Effector CD4-positive, alpha-beta T cell (primary cell): Measurements from ENCODE around the gene MRPL36.
A peak's percentile ranks its signal among the peaks of the same experiment; 100 is the strongest.
"Not testable (repeated sequence)": the region's sequence is repeated elsewhere in the genome, so short reads cannot be mapped to it uniquely, and the experiment has no call there.

ENCODE experiments used
- DNase-seq: peaks from one replicate; pipeline ENCODE4 v3.0.0-alpha.2; 2020
- total RNA-seq: gene quantifications from one replicate; lab custom pipeline; 2026; lab: John Stamatoyannopoulos, UW

Gene MRPL36
- 7.1 reads per million, percentile 26 among the genes with 10 or more reads in this experiment for total RNA-seq

DNA sequence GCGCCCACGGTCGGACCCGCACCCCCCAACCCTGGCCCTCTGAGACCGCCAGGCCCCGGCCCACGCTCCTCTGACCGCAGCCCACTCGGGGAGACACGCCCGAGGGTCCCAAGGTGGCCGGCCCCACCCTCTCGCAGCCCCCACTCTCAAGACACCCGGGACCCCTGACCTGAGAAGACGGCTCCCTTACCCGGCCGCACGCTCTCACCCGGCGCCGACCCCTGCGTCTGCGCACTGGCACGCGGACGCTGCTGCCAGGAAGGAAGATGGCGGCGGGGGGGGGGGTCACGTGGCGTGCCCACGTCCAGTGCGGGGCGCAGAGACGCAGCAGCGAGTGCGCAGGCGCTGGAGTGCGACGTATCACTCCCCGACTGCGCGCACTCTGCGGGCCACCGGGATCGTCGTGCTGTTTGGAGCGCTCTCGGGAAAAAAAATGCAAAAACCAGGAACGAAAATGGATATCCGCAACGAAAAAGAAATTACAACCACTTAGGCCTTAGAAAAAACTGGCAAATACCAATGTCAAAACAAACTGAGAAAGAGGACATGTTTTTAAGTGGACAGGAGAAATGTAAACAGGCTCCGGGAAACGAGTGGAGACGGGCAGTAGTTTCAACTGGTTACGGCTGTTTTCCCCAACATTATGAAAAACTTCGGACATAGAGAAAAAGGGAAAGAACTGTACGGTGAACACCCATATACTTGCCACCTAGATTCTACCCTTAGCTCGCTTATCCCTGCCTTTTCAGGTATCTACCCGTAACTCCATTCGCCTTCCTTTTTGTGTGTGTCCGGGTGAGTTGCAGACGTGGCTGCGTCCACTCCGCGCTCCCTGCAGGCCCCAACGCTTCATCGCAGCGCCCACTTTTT is at the start of gene MRPL36:
Gene MRPL36 (minus strand): TSS at position 236 of the 870 bp plus-strand sequence. CDS start 902 bp downstream, outside the sequence.
- DNase-seq: peak; percentile 90

DNA sequence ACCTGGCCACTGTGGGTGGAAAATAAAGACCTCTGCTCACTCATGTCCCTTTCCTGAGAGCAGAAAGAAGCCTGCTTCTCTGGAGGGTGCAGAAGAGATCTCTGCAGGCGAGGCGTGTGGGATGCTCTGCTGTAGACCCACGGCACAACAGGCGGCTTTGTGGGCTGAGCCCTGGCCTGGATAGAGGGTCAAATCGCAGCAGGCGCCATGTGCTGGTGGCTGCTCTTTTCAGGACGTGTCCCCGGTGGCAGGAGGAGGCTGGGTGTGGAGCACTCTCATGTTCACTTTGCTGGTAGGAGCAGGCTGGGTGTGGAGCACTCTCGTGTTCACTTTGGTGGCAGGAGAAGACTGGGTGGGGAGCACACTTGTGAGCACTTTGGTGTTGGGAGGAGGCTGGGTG is 48.0 kb upstream of the MRPL36 start:
- no peak for DNase-seq

DNA sequence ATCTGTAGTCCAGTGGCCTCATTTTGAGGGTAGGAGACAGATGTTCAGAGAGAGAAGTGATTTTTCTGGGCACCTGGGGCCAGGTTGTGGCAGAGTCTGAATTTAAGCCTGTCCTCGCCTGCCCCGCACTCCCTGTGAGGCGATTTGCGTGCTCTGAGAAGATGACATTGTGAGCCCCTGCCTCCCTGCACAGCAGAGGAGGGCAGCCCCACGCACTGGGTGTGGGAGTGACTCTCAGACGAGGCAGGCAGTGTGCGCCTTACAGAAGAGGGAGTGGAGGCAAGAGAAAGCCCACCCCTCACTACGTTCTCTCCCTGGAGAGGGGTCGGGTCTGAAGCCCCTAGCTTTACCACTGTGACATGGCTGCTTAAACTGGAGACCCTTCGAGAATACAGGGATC is 47.4 kb upstream of the MRPL36 start:
- no peak for DNase-seq

DNA sequence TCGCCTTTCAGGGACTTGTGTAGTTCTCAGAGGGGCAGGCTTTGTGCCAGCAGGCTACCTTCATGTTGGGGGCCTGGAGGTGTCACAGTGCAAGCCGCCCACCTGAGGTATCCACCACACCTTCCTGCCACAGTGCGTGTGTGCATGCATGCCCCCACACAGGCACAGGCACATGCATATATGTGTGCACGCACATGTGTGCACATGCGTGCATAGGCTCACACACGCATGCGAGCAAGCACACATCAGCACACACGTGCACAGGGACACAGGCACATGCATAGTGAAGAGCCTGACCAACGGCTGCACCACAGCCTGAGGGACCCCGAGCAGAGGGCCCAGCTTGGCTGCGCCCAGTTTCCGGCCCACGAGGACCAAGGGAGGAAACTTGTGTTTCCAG is 46.9 kb upstream of the MRPL36 start:
- DNase-seq: no peak

DNA sequence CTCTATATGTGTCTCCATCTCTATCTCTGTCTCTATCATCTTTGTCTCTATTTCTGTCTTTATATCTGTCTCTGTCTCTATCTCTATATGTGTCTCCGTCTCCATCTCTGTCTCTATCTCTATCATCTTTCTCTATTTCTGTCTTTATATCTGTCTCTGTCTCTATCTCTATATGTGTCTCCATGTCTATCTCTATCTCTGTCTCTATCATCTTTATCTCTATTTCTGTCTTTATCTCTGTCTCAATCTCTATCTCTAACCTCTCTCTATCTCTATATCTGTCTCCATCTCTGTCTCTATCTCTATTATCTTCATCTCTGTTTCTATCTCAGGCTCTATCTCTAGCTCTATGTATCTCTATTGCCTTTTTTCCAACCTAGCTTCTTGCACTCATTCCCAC is 46.1 kb upstream of the MRPL36 start:
- no peak for DNase-seq

DNA sequence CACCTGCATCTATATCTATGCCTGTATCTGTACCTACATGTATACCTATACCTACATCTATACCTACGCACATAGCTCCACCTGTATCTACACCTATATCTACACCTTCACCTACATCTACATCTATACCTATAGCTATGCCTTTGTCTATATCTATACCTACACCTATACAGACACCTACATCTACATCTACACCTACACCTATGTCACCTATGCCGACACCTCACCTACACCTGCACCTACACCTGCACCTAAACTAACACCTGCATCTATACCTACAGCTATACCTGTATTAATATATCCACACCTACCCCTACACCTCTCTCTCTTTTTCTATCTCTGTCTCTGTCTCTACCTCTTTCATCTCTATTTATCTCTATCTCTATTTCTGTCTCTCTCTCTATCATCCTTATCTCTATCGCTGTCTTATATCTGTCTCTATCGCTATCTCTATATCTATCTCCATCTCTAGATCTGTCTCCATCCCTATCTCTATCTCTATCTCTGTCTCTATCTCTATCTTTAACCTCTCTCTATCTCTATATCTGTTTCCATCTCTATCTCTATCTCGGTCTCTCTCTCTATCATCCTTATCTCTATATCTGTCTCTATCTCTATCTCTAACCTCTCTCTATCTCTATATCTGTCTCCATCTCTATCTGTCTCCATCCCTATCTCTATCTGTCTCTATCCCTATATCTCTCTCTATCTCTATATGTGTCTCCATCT is 45.2 kb upstream of the MRPL36 start:
- no peak for DNase-seq

DNA sequence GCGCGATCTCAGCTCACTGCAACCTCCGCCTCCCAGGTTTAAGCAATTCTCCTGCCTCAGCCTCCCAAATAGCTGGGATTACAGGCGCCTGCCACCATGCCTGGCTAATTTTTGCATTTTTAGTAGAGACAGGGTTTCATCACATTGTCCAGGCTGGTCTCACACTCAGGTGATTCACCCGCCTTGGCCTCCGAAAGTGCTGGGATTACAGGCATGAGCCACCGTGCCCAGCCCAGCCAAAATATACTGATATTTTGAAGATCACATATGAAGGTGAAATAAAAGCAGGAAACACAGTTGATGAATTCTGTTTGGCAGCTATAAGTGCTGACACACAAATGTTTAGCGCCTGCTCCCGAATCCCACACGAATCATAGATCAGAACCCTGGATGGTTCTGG is 44.1 kb upstream of the MRPL36 start:
- DNase-seq: not testable (repeated sequence)

DNA sequence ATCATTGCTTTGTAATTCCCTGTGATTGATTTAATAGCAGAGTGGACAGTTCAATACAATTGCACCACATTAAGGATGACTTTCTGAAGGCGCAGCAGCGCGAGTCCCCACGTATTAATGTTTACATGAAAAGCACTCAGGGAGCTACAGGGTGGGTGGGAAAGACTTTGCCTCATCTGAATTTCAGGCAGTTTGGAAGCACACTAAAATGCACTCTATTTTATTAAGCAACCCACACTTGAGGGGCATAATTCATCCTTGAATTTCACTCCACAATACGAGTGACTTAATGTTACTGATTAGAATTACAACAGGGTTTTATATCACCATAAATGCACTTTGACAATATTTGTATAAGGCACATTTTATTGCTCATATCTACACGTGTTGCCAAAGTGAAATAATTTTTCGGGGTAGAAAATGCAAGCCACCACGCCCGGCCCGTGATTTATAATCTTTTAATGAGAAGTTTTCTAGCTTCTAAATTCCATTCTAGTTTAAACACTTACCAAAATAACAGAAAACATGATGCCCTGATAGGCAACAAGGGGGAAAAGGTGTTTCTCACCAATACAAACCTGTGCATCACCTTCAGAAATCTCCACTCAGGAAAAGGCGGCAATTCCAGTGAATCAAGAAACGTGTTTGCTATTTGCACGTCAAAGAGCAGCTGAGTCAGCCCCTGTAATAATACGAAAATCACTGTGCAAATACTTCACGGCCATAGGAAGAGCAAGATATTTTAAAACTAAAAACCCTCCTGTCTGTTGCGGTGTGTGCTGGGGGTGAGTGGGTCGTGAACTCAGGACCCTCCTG is 42.6 kb upstream of the MRPL36 start:
- DNase-seq: no peak

DNA sequence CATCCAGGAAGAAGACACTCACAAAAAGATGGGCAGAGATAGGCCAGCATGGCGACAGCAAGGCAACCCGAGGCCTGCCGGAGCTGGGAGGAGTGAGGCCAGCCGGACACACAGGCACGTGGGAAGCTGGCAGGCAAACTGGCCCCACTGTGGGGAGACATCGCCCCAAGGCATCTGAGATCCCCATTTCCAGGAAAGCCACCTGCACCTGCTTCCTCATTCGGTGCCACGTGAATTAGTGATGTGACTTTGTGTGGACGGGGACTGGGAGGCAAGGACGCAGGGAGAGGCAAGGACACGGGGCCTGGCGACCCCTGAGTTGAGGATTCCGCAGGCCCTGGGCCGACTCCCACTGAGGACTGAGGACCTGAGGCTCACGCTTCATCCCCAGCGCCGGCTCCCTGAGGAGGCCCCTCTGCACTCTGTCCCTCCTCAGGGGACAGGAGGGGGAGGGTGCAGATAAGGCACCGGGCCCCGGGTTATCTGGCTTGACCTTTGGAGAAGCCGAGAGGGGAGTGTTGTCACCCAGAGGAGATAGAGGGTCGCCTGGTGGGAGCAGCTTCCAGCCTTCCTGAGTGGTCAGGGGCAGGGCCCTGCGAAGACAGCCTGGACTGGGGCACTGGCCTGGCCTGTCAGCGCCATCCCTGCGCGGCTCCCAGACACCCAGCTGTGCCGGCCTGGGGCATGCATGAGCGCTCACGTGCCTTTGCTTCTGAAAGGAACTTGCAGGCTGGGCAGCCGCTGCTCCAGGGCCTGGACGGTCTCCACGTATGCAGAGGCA is 41.3 kb upstream of the MRPL36 start:
- no peak for DNase-seq

DNA sequence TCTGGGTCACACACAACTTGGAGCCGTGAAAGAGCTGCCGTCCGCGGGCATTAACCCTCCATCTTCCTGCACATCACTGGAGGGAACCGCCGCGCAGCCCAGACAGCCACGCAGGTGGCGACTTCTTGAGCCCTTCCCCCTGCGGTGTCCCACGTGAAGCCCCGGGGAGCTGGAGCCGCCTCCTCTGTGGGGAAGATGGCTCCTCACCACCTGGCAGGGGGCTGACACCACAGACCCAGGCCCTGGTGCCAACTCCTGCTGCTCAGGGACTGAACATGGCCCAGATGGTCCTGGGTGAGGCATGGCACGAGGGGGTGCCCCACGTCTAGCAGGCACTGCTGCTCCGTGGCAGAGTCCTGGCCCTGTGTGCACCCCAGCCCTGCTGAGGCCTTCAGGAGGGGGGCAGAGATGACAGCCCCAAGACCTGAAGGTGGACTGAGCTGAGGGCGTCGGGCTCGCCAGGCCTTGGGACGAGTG is 40.5 kb upstream of the MRPL36 start:
- DNase-seq: no peak

DNA sequence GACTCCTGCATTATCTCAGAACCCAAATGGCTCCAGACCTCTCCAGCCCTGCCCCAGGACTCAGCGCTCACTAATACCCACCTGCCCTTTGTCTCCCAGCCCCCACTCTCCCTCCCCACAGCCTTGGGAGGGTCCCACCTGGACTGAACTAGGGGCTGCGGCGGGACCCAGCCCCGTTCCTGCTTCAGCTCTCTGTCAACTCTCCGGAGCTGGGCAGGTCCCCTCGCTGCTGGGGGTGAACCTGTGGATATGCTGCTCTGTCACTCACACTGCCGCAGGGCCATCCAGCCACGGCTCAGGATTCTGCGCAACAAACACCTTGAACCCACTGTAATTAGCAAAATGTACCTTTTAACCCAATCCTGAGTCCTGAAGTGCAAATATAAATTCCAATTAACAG is 38.4 kb upstream of the MRPL36 start:
- DNase-seq: no peak

DNA sequence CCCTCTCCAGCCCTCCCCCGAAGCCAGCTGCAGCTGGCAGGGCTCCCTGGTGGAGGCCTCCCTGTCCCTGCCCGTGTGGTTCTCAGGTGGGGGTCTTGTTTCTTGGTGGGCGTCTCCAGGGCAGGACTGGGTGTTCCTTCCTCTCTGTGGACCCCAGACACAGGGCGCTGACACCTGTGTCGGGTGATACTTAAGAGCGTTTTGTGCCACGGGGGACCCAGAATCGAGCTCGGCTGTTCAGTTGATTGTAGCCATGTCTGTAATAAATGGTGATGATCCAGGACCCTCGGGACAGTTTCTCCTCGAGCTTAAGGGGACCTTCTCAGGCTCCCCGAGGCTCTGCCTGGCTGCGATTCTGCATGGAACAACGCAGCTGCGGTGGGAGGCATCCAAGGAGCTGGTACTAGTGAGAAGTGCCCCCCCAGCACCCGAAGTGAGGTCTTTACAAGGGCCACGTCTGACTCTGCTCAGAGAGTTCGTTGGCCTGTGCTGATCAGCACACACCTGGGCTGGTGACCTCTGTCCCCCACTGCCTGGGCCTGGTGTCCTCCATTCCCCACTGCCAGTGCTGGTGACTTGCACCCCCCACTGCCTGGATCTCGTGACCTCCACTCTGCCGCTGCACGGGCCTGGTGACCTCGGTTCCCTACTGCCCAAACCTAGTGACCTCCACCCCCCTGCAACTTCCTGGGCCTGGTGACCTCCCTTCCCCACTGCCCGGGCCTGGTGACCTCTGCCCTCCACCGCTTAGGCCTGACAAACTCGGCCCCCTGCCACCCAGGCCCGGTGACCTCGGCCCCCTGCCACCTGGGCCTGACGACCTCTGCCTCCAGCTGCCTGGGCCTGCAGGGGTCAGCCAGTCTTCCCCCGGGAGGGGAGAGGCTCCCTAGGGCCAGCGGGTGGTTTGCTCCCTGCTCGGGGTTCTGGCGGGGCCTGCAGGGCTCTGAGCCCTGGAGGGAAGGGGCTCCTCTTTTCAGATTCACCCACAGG is 37.5 kb upstream of the MRPL36 start:
- DNase-seq: no peak

DNA sequence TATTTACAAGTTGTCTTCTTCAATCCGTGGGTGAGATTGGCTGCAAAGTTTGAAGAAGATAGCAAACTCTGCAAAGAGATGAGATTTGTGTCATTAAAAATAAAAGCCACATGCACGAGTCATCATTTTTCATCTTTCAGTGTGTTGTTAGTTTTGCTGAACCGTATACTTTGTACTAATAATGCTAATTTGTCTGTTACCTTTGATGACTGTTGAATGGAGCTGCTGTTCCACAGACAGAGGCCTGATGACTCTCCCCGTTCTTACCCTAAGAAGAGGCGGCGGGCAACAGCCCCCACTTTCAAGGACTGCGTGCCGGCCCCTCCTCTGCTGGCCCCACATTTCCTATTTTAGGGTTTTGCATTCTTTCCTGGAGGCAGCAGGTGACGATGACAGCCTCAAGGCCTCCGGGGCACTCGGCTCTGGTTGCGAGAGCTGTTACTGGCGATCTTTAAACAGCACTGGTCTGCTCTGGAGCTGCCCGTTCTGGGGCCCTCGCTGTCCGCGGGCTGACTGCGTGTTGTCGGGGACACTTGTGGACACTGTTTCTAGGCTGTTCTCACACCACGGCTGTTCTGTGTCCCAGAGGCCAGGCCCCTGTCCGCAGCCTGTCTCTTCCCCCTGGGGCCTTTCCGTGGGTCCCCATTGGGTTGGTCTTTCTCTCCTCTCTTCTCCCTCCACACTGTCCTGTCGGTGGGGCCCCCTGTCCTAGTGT is 36.7 kb upstream of the MRPL36 start:
- DNase-seq: no peak

DNA sequence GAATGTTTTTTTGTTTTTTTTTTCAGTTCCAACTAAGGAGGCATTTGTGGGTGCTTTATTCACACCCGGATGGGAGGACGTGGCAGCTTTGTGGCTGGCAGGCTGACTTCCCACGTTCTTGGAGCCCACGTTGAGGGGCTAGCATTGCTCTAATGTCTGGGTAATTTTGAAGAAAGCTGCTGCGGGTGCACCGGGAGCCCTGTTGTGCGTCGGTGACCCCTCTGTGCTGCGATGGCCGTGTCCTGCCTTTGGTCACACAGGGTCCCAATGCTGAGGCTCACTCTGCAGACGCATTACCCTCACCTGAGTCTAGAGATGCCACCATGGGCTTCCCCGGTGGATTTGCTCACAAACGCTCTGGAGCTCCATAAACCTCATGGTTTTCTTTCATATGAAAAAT is 35.8 kb upstream of the MRPL36 start:
- DNase-seq: no peak

DNA sequence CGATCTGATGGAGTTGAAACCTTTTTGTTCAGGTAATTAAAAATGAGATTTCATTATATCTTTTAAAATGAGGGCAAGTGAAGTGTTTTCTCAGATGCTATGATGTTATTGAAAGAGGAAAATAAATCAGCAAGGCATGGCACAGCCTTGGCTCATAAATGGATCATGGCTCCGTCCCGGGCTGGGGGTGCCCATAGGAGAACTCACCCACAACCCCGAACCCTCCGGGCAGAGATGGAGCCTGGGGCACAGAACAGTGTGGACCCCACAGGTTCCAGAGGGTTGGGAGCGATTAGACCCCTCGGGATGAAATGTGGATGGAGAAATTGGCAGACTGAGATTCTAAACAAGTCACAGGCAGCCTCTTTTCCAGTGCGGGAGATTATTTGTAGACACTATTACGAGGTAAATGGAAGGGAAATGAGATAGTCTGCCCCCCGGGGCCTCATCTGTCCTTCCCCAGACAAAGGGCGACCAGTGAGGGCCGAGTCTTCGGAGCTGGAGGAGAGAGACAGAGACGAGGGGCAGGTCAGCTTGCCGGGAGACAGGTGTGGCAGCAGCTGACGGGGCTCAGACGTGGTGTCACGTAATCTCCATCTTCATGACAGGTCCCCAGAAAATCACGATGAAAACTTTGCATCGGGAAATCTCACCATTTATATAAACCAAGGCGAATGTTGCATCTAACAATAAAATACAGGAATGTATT is 35.2 kb upstream of the MRPL36 start:
- no peak for DNase-seq

DNA sequence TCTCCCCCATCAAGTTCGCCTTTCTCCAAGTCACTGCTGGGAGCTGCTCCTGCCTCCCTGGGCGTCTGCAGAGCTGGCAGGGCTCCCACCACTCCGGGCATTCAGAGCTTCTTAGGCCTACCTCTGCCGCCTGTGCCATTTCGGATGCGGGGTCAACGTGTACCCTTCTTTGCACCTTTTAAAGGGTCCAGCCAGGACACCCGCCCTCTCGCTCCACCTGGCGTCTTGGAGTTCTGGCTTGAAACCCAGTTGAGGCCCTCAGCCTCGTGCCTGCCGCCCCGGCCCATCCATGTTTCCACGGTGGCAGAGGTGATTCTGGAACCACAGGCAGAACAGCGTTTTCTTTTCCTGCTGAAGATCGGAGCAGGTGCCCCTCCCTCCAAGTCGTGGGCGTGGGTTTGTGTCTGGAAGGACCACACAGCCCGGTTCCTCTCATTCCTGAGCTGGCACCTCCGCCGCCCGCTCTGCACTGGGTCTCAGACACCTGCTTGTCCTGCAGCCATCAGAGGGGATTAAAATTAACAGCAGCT is 34.5 kb upstream of the MRPL36 start:
- no peak for DNase-seq

DNA sequence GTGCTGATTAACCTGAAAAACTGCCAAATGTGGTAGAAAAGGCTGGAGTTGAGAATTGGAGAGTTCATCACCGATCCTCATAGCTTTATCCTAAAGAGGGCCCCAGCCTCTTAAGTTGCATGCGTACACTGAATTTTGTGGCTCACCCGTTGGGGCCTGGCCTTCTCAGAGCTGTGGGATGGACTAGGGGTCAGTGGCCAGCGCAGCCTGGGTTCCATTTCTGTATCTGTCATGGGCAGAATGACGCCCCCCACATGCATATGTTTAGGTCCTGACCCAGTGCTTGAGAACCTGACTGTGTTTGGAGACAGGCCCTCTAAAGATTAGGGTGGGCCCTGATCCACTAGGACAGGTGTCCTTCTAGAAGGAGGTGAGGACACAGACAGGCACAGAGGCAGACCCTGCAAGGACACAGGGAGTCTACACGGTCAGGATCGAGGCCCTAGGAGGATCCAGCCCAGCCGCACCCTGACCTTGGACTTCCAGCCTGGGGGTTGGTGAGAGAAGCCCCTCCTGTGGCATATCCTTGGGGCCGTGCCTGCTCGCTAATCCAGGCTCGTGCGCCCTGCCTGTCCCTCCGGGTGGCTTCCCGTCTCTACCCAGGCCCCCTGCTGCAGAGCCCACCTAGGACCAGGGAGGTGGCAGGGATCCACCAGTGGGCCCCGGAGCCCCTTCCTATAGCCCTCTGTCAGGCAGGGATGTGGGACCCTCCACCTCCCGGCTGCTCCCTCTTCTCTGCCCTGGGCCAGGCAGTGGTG is 33.8 kb upstream of the MRPL36 start:
- no peak for DNase-seq

DNA sequence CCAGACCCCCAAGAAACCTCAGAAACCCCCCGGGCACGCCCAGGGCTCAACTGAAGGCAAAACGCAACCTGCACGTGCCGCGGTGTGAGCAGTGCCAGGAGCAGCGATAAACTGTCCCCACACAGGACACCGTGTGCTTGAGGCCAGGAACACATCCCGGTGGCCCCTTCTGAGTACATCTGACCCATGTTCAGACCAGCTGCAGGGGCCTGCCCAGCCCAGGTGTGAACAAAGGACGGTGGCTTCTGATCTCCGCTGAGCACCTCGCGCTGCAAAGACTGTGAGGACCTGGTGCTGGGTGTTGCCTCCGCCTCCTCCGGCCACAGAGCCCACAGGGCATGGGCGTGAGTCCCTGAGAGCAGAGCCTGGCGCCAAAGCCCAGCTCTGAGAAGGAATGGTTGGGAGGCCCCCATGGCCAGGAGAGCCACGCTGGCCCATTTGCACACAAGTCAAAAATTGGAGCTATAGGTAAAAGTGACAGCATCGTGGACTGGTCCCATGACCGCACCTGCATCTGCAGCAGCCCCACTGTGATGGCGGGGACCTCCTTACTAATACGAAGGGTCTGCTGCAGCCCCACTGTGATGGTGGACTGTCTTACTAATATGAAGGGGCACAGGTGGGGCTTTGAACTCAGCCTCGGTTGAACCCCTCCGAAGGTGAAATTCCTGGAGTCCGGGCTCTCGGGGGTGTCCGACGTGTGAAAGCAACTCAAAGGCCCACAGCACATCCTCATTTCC is 33.0 kb upstream of the MRPL36 start:
- no peak for DNase-seq
